SU-DHL-6 (cell line): ENCODE results near the gene MFN2.

Experiments
- EZH2phosphoT487 ChIP-seq: fragments of 200-600 bp; sonication (generic), shearing (Covaris generic); conservative IDR thresholded peaks from 2 replicates; pipeline ENCODE4 v1.6.1; 2018; ENCODE audit warnings: mild to moderate bottlenecking, antibody characterized with exemption, low read length, moderate library complexity, mixed read lengths
- TF ChIP-seq, protein P1 (sequence below): fragments of 200-600 bp; sonication (generic); IDR thresholded peaks from one replicate; pipeline ENCODE4 v1.5.1; 2017; ENCODE audit warnings: antibody characterized with exemption, mild to moderate bottlenecking, low read length, moderate library complexity; ENCODE audit not compliant: insufficient read depth, poor library complexity, severe bottlenecking

DNA sequence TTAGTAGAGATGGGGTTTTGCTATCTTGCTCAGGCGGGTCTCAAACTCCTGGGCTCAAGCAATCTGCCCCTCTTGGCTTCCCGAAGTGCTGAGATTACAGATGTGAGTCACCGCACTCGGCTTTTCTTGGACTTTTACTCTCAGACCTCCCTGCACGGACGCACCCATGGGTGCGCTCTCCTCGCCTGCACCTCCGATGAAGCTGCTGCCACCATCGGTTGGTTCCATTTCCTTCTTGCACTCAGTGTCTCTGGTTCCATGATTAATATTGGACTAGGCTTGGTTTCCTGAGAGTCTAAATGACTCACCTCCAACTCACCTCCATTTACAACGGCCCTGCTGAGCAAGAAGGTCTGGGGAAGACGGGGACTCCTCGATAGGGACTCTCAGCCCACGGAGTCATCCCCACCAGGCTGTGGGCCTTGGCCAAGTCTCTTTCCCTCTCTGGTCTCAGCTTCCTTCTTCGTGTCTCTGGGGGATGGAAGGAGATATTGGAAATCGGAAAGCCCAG, 76.1 kb downstream of the MFN2 start:
- TF ChIP-seq, protein P1, sequence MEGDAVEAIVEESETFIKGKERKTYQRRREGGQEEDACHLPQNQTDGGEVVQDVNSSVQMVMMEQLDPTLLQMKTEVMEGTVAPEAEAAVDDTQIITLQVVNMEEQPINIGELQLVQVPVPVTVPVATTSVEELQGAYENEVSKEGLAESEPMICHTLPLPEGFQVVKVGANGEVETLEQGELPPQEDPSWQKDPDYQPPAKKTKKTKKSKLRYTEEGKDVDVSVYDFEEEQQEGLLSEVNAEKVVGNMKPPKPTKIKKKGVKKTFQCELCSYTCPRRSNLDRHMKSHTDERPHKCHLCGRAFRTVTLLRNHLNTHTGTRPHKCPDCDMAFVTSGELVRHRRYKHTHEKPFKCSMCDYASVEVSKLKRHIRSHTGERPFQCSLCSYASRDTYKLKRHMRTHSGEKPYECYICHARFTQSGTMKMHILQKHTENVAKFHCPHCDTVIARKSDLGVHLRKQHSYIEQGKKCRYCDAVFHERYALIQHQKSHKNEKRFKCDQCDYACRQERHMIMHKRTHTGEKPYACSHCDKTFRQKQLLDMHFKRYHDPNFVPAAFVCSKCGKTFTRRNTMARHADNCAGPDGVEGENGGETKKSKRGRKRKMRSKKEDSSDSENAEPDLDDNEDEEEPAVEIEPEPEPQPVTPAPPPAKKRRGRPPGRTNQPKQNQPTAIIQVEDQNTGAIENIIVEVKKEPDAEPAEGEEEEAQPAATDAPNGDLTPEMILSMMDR: no peak
- TF ChIP-seq EZH2phosphoT487: no peak
